SK-N-SH treated with all-trans-retinoic acid at 6 μM for 48 hours (cell line): ENCODE data around the gene FGF11.

Experiments
- CREB5 ChIP-seq: fragments of 250-450 bp; sonication (Bioruptor Pico); IDR thresholded peaks from 2 replicates; pipeline ENCODE4 v1.5.1; 2020; ENCODE audit warnings: low read depth, mild to moderate bottlenecking, moderate library complexity
- ESRRG ChIP-seq: fragments of 250-450 bp; sonication (Bioruptor Pico); IDR thresholded peaks from 2 replicates; pipeline ENCODE4 v1.6.1; 2021; ENCODE audit warnings: mild to moderate bottlenecking
- SNAI2 ChIP-seq: fragments of 250-450 bp; sonication (Bioruptor Pico); IDR thresholded peaks from 2 replicates; pipeline ENCODE4 v1.5.0; 2020; ENCODE audit warnings: mild to moderate bottlenecking, moderate library complexity
- TOX ChIP-seq: fragments of 250-450 bp; sonication (Bioruptor Pico); IDR thresholded peaks from 2 replicates; pipeline ENCODE4 v1.8.0; 2021; ENCODE audit warnings: mild to moderate bottlenecking, moderate library complexity, borderline replicate concordance
- ZNF8 ChIP-seq: fragments of 450-650 bp; formaldehyde crosslinking; IDR thresholded peaks from 2 replicates; pipeline ENCODE4 v1.5.0; 2020; ENCODE audit warnings: mild to moderate bottlenecking, moderate library complexity
- TF ChIP-seq, protein P1 (sequence below): fragments of 250-450 bp; sonication (Bioruptor Pico); IDR thresholded peaks from 2 replicates; pipeline ENCODE4 v1.8.0; 2020; ENCODE audit warnings: mild to moderate bottlenecking, moderate library complexity, borderline replicate concordance

DNA sequence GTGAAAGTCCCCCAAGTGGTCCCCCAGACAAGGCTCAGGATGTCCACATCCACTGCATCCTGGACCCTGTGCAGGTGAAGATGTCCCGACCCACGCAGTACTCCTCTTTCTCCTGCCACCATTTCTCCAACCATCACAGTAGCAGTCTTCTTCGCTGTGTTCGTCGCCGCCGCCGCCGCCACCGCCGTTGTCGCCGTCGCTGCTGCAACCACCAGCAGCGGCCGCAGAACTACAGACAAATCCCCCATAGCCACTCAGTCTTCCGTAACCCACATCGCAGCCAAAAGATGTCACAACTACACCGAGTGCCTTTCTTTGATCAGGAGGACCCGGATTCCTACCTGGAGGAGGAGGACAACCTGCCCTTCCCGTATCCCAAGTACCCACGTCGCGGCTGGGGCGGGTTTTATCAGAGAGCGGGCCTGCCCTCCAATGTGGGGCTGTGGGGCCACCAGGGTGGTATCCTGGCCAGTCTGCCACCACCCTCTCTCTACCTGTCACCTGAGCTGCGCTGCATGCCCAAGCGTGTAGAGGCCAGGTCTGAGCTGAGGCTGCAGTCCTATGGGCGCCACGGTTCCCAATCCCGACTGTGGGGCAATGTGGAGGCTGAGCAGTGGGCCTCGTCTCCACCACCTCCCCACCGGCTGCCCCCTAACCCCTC, 13.0 kb upstream of the FGF11 start:
- TF ChIP-seq ZNF8 (CRISPR knock-in tag) (no peak), ESRRG (CRISPR knock-in tag) (no peak), SNAI2 (no peak), CREB5 (CRISPR knock-in tag) (no peak), TOX (CRISPR knock-in tag) (no peak)
- TF ChIP-seq, protein P1, sequence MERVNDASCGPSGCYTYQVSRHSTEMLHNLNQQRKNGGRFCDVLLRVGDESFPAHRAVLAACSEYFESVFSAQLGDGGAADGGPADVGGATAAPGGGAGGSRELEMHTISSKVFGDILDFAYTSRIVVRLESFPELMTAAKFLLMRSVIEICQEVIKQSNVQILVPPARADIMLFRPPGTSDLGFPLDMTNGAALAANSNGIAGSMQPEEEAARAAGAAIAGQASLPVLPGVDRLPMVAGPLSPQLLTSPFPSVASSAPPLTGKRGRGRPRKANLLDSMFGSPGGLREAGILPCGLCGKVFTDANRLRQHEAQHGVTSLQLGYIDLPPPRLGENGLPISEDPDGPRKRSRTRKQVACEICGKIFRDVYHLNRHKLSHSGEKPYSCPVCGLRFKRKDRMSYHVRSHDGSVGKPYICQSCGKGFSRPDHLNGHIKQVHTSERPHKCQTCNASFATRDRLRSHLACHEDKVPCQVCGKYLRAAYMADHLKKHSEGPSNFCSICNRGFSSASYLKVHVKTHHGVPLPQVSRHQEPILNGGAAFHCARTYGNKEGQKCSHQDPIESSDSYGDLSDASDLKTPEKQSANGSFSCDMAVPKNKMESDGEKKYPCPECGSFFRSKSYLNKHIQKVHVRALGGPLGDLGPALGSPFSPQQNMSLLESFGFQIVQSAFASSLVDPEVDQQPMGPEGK (CRISPR knock-in tag) = no peak
